Activated T-cell treated with anti-CD3 and anti-CD28 coated beads, Interleukin-2, amount 50 U/mL, for 4 hours (primary cell): Measurements from ENCODE around the gene MKNK2. TPM values are rescaled to one million over a fixed set of nuclear protein-coding genes. Genes with fewer than 3 reads are reported as not detected.
"Not testable (repeated sequence)": the region's sequence is repeated elsewhere in the genome, so short reads cannot be mapped to it uniquely, and the experiment has no call there.

Source experiments
- ATAC-seq, 2 donors: fragments of 200-7000 bp; cut with Tn5 transposase; one replicate each; pipeline ENCODE4 v1.10.0; 2021
- DNase-seq: peaks from one replicate; pipeline ENCODE4 v3.0.0-alpha.2; 2020
- H3K27me3 Mint-ChIP-seq: one replicate; pipeline ENCODE4 v1.8.0; 2021; ENCODE audit warnings: low read depth, mixed read lengths
- H3K36me3 Mint-ChIP-seq: one replicate; pipeline ENCODE4 v1.8.0; 2022; ENCODE audit warnings: mixed read lengths; ENCODE audit not compliant: insufficient read depth
- H3K4me1 Mint-ChIP-seq: one replicate; pipeline ENCODE4 v1.8.0; 2021; ENCODE audit warnings: low read depth, mixed read lengths
- H3K4me3 Mint-ChIP-seq: one replicate; pipeline ENCODE4 v1.8.0; 2021; ENCODE audit warnings: mild to moderate bottlenecking, moderate library complexity, mixed read lengths
- H3K9me3 Mint-ChIP-seq: one replicate; pipeline ENCODE4 v1.8.0; 2021; ENCODE audit warnings: mixed read lengths
- total RNA-seq, 3 donors: library from RNA; stranded (reverse); gene quantifications; one replicate each; pipeline ENCODE4 v1.2.1, GENCODE V29; 2021

The MKNK2 gene
- total RNA-seq, 3 donors from 2014 or later = 122 to 130 (median 128) TPM

DNA sequence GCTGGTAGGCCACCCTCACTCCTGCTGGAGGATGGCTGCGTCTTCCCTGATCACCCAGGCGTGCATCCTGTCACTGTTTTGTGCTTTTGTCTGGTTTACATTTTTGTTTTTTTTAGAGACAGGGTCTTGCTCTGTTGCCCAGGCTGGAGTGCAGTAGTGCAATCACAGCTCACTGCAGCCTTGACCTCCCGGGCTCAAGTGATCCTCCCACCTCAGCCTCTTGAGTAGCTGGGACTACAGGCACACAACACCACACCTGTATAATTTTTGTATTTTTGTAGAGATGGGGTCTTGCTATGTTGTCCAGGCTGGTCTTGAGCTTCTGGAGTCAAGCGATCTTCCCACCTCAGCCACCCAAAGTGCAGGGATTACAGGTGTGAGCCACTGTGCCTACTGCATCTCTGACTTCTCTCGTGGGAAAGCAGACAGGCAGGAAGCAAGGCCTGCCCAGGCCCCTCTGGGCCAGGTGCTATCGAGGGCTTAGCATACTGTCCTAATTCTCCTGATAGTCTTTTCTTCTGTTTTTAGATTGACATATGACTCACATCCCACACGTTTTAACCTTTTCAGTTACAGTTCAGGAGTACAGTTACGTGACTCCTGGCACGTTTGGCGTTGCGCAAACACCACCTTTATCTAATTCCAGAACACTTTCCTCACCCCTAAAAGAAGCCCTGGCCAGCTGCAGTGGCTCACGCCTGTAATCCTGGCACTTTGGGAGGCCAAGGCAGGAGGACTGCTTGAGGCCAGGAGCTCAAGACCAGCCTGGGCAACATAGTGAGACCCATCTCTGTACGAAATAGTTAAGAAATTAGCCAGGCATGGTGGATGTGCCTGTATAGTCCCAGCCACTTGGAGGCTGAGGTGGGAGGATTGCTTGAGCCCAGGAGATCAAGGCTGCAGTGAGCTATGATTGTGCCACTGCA, 35.9 kb upstream of the MKNK2 start:
- peak overlapping the region; percentile 67 for H3K4me3 Mint-ChIP-seq

GRCh38 chr19:2084993-2085720, 34.1 kb upstream of the MKNK2 start:
- Mint-ChIP-seq H3K36me3 (peaks cover 10% of the 10 kb centered on the region), H3K27me3 (no peaks in the 10 kb centered on the region), H3K4me1 (peaks cover 71% of the 10 kb centered on the region), H3K4me3 (peak overlapping the region; percentile 94), H3K9me3 (no peaks in the 10 kb centered on the region)
- peak; percentile 72 to 74 for ATAC-seq
- DNase-seq = peak; percentile 83

More for the DNA sequence above, 35.9 kb upstream of the MKNK2 start:
- H3K9me3 Mint-ChIP-seq, H3K27me3 Mint-ChIP-seq, DNase-seq, H3K36me3 Mint-ChIP-seq: not testable (repeated sequence)
- ATAC-seq = peak; percentile 26 to 28
- peaks cover 67% of the 10 kb centered on the region for H3K4me1 Mint-ChIP-seq

- peaks cover 63% of the 10 kb centered on the region for H3K4me1 Mint-ChIP-seq
- peaks cover 17% of the 10 kb centered on the region for H3K36me3 Mint-ChIP-seq
- H3K4me3 Mint-ChIP-seq = peak overlapping the region; percentile 94
- peak; percentile 60 for DNase-seq
- no peaks in the 10 kb centered on the region for H3K9me3 Mint-ChIP-seq
- H3K27me3 Mint-ChIP-seq = no peaks in the 10 kb centered on the region
- peak; percentile 30 to 33 for ATAC-seq
These were observed 32.3 kb upstream of the MKNK2 start for GRCh38 chr19:2083174-2083854.

GRCh38 chr19:2081873-2082810, 31.1 kb upstream of the MKNK2 start:
- H3K36me3 Mint-ChIP-seq = peaks cover 17% of the 10 kb centered on the region
- ATAC-seq (peak; percentile 17 to 33), DNase-seq (no peak)
- no peaks in the 10 kb centered on the region for H3K9me3 Mint-ChIP-seq
- peaks cover 51% of the 10 kb centered on the region for H3K4me1 Mint-ChIP-seq
- H3K27me3 Mint-ChIP-seq = no peaks in the 10 kb centered on the region
- H3K4me3 Mint-ChIP-seq = peak overlapping the region; percentile 94

DNA sequence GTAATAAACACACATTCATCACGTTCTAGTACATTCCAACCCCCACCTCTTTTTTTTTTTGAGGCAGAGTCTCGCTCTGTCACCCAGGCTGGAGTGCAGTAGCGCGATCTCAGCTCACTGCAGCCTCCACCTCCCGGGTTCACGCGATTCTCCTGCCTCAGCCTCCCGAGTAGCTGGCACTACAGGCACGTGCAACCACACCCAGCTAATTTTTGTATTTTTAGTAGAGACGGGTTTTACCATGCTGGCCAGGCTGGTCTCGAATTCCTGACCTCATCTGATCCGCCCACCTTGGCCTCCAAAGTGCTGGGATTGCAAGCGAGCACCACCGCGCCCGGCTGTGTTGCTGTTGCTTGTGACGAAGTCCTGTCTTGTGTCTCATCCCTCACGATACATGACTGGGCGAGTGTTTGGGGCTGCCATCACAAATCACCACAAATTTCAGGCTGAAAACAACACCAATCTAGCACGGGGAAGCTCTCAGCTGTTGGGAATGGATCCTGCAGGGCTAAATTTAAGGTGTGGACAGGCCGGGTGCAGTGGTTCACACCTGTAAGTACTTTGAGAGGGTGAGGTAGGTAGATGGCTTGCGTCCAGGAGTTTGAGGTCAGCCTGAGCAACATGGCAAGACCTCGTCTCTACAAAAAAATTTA, 29.4 kb upstream of the MKNK2 start:
- DNase-seq (no peak), ATAC-seq (no peak)
- no peaks in the 10 kb centered on the region for H3K9me3 Mint-ChIP-seq
- peak overlapping the region; percentile 94 for H3K4me3 Mint-ChIP-seq
- peaks cover 22% of the 10 kb centered on the region for H3K36me3 Mint-ChIP-seq
- H3K4me1 Mint-ChIP-seq = peaks cover 40% of the 10 kb centered on the region
- no peaks in the 10 kb centered on the region for H3K27me3 Mint-ChIP-seq

DNA sequence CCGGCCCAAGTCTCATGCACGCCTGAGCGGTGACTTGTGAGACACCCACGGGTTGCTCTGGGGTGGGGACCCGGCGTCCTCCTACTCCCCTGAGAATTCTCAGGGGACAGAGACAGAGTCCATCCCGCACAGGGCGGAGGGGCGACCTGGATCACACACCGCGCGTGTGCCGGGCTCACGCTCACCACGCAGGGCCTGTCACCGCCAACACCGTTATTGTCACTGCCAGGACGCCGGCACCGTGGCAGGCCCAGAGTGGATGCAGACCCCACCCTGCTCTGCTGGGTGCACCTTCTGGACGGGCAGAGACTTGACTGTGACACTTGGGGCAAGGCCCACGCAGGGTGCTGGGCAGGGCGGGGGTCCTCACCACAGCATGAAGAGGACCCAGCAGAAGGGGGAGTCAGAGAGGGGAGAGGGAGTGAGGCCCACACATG, 28.8 kb upstream of the MKNK2 start:
- DNase-seq = no peak
- Mint-ChIP-seq H3K4me3 (peak overlapping the region; percentile 94), H3K9me3 (no peaks in the 10 kb centered on the region), H3K27me3 (no peaks in the 10 kb centered on the region), H3K4me1 (peaks cover 36% of the 10 kb centered on the region), H3K36me3 (peaks cover 19% of the 10 kb centered on the region)
- no peak for ATAC-seq

GRCh38 chr19:2079076-2079864, 28.2 kb upstream of the MKNK2 start:
- Mint-ChIP-seq H3K36me3 (peaks cover 20% of the 10 kb centered on the region), H3K4me1 (peaks cover 36% of the 10 kb centered on the region), H3K9me3 (no peaks in the 10 kb centered on the region), H3K4me3 (peak overlapping the region; percentile 94), H3K27me3 (no peaks in the 10 kb centered on the region)
- ATAC-seq (no peak), DNase-seq (no peak)

DNA sequence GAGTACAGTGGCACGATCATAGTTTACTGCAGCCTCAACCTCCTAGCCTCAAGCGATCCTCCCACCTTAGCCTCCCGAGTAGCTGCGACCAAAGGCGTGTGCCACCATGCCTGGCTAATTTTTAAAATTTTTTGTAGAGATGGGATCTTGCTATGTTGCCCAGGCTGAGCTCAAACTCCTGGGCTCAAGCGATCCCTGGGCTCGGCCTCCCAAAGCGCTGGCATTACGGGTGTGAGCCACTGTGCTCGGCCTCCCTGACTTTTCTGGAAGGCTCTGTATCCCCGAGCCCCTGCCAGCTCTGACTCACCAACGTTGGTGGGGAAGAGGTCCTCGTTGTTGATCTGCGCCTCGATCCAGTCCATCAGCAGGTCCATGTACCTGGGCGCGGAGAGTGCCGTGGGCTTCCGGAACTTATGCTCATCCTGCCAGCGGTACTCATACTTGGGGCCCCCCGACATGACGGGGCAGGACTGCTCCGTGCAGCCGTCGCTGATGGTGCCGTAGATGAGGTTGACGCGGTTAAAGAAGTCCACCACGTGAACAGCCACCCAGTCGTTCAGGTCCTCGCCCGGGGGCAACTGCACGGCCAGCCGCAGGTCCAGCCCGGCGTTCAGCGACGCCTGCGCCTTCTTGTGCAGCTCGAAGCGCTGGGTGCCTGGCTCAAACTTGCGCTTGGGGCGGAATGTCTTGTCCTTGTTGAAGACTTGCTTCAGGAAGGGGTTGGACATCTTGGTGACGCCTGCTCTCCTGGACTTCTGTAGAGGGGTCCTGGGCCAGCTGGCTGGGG, 27.0 kb upstream of the MKNK2 start:
- DNase-seq (no peak), ATAC-seq (no peak)
- Mint-ChIP-seq H3K9me3 (no peaks in the 10 kb centered on the region), H3K4me3 (no peak overlapping the region), H3K4me1 (peaks cover 36% of the 10 kb centered on the region), H3K27me3 (no peaks in the 10 kb centered on the region), H3K36me3 (peaks cover 25% of the 10 kb centered on the region)

GRCh38 chr19:2077398-2077797, 26.4 kb upstream of the MKNK2 start:
- Mint-ChIP-seq H3K9me3 (no peaks in the 10 kb centered on the region), H3K4me3 (no peak overlapping the region), H3K27me3 (no peaks in the 10 kb centered on the region), H3K4me1 (peaks cover 31% of the 10 kb centered on the region), H3K36me3 (peaks cover 28% of the 10 kb centered on the region)
- DNase-seq = no peak
- no peak for ATAC-seq

DNA sequence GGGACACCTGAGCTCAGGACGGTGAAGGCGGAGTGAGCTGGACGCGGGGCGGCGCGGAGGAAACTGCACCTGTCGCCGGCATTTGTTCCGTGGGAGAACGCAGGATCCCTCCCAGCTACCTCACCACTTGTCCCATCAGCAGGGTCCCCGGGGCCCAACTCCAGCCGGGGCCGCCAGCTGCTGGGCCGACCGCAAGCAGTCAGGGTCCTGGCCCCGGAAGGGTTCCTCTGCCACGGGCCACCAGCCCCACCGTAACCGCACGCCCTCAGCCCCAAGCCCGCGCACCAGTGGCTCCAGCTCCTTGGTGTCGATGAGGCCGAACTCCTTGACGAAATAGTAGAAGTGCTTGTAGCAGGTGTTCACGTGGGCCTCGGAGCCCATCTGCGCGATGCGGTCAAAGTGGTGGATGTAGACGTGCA, 25.5 kb upstream of the MKNK2 start:
- Mint-ChIP-seq H3K27me3 (no peaks in the 10 kb centered on the region), H3K36me3 (peaks cover 32% of the 10 kb centered on the region), H3K4me3 (no peak overlapping the region), H3K9me3 (no peaks in the 10 kb centered on the region), H3K4me1 (peaks cover 24% of the 10 kb centered on the region)
- ATAC-seq (no peak), DNase-seq (no peak)

DNA sequence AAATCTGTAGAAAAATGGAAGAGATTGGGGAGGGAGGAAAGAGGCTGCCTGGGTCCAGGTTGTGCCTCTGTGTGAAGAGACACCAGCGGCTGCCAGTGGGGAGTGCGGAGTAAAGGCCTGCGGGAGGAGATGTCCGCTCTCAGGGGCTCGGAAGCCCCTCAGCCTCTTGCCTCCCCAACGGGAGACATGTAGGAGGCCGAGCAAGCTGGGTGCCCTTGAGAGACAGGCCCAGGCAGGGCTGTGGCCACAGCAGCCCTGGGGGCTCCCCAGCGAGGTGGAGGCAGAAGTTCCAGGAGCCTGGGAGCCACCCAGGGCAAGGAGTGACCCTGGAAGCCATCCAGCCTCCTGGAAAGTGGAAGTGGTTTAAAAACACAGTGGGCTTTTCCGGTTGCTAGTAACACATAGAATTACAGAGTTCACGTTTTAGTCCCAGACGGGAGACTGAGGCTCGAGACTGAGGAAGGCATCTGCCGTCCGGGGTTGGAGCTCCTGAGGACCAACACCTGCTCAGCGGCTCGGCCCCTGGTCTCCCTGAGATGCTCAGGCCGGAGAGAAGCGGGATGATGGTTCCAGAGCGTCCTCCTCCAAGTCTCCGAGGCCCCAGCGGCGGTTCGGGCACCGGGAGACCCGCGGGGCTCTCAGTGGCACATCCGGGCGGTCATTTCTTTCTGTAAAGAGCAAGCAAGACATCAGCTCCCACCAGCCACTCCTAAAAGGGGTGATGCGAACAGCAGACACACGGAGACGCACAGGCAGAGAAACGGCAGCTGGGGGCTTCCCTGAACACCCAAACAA, 21.9 kb upstream of the MKNK2 start:
- no peak for ATAC-seq
- DNase-seq = no peak
- Mint-ChIP-seq H3K36me3 (peaks cover 26% of the 10 kb centered on the region), H3K4me3 (no peak overlapping the region), H3K4me1 (peaks cover 14% of the 10 kb centered on the region), H3K27me3 (no peaks in the 10 kb centered on the region), H3K9me3 (no peaks in the 10 kb centered on the region)
